HG03432 (cell line): ENCODE results near the gene GRID1.

Source experiments
- ATAC-seq: cut with Tn5 transposase; IDR thresholded peaks from one replicate; pipeline ENCODE4 v1.9.1; 2021; ENCODE audit warnings: mild to moderate bottlenecking, moderate library complexity; ENCODE audit not compliant: unreplicated experiment

Gene GRID1

GRCh38 chr10:86234107-86234506, 132.5 kb downstream of the GRID1 start:
- ATAC-seq, result no peak

GRCh38 chr10:86233131-86233530, 133.5 kb downstream of the GRID1 start:
- ATAC-seq, result no peak

DNA sequence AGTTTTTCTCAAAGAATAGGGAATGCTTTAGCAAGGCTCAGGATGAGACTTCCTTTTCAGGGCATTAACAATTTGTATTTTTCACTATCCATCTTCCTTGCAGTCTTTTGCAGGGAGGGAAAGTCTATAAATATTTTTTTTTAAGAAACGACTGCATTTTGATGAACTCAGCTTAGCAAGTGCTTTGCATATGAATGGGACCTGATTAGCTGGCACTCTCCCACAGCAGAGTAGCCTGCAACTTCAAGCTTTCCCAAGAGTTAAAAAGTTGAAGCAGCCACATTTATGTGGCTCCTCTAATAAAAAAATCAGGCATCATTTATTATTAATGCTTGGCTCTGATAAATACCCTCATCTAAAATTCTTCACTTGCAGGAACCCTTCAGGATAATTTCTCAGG, 134.0 kb downstream of the GRID1 start:
- no peak for ATAC-seq

GRCh38 chr10:86231796-86232560, 134.6 kb downstream of the GRID1 start:
- no peak for ATAC-seq

DNA sequence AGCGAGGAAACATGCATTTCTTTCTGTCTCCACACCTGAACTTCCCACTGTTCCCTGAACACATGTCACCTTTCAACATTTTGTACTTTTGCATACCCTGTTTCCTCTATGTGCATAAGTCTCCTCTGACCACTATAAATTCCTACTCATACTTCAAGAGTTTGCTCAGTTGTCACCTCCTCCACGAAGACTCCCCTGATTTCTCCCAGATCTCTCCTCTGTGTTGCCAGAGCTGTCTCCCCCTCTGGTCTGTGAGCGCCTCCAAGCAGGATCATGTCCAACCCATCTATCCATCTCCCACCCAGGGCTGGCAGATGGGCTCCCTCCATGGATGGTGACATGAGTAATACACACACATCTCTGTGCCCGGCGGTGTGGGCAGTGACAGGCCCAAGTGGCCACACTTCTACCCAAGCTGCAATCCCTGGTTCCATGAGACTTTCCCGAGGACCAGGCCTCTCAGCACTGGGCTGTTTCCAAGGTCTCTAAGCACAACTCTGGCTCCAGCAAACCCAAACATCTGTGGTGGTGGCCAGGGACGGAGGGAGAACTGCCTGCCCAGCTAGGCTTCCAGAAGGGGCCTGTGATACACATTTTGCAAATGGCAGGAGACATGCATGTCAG, 135.9 kb downstream of the GRID1 start:
- ATAC-seq, result no peak

DNA sequence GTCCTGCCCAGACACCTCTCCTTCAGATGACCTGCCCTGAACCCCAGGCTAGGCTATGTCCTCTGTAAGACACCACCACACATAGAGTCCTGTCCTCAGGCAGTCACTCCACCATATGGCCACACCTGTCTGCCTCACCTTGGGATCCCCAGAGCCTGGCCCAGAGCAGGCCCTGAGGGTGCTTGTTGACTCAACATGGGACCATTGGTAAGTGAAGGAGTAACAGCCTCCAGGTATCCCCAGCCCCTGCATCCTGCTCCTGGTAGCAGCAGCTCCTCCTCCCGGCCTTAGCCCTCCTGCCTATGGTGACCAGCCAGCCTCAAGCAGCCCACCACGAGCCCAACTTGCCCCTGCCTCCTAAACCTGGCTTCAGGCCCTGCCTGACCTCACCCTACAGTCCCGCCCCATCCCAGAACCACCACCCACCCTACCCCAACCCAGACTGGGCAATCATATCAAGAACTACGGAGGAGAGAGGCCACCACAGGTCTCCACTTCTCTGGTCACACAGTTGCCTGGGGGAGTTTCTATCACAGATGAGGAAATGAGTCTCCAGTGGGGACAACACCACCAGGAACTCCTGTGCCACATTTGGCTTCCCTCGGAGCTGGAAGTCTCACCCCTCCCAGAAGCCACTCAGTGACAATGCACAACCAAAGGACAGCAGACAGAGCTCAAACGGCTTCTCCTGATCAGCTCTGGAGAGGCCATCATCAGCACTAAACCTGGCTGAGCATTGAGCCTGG, 136.6 kb downstream of the GRID1 start:
- no peak for ATAC-seq

GRCh38 chr10:86229376-86229775, 137.2 kb downstream of the GRID1 start:
- ATAC-seq, result no peak

DNA sequence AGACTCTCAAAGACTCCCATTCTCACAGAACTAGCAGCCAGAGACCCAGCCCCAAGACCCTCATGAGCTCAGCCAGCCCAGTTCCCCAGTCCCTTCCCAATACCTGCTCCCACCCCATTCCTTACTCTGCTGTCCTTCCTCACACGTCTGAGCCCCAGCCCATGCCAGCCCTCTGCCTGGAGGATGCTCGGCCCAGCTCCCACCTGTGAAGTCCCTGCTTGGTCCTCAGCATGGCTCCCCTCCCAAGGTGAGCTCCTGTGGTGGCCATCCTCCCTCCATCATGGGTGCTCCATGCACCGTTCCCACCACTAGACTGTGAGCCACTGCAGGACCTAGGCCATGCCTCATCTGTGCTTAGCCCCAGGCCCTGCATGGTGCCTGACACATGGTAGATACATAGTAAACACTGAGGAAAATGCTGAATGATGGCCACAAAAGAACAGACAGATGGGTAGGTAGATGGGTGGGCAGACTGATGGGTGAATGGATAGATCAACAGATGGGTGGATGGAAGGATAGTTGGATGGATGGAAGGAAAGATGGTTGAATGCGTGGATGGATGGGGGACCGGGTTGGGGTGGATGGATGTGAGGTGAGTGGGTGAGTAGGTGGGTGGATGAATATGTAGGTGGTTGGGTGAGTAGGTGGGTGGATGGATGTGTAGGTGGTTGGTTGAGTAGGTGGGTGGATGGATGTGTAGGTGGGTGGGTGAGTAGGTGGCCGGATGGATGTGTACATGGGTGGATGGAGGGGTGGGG, 138.9 kb downstream of the GRID1 start:
- ATAC-seq, result no peak

DNA sequence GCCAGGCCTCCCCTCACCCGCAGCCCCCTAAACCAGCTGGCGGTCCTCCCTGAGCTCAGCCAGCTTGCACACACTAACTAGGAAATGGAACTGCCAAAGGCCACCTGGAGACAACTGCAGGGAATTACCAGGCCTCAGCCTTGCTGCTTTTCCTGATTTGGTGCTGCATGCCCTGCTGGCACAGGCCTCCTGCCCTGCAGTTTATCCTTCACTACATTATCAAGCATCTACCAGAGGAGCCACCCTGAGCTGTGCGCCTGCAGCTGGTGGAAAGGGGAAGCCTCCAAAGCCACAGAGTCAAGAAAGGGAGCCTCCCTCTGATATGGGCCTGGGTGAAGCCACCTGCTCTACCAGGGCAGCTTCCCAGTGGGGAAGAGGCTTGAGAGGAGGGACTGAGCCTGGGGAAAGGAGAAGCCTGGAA, 139.8 kb downstream of the GRID1 start:
- ATAC-seq, result no peak

GRCh38 chr10:86226016-86226415, 140.6 kb downstream of the GRID1 start:
- no peak for ATAC-seq

- no peak for ATAC-seq
Measured at GRCh38 chr10:86225103-86225782, 141.4 kb downstream of the GRID1 start.

DNA sequence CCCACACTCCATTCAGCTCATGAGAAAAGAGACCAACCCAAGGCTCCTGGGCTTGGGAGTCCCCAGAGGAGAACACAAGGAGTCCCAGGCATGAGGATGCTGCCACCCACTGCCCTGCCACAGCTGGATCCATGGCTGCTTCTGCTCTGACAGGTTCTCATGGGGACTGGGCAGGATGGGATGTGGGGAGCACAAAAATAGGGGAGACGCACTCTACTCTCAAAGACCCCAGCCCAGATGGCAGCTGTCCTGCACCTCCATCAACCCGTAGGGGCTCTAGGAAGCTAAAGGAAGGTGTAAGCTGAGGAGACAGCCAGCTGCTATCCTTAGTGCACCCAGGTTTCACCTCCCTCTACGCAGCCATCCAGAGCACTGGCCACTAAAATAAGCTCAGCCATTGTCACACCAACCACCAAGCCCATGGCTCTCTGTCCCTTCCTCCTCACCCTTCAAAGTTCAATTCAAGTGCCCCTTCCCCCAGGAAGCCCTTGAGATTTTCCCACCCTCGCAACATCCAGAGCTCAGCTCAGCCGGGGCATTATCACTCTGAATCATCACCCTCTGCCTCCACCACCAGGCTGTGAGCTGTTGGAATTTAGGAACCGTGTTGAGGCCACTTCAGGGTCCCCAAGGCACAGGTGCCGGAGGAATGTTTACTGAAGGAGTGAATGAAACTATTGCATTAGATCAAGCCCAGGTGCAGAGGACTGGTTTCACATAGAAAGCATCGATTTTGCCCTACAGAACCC, 142.1 kb downstream of the GRID1 start:
- no peak for ATAC-seq

DNA sequence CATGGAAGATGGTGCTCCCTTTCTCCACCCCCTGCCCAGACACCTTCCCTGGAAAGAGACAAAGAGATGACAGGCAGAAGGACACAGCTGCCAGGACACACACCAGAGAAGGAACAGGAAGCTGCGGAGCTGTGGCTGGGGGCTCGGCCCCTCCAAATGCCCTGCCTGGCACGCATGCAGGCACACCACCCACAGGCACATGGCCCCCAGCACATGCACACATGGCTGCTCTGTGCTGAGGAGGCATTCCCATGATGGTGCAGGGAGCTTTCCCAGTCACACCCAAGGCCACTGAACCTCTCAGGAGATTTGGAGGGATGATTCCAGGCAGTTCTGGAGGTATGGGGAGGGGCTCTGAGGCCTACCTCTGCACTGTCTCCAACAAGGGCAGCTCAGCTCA, 143.3 kb downstream of the GRID1 start:
- no peak for ATAC-seq

DNA sequence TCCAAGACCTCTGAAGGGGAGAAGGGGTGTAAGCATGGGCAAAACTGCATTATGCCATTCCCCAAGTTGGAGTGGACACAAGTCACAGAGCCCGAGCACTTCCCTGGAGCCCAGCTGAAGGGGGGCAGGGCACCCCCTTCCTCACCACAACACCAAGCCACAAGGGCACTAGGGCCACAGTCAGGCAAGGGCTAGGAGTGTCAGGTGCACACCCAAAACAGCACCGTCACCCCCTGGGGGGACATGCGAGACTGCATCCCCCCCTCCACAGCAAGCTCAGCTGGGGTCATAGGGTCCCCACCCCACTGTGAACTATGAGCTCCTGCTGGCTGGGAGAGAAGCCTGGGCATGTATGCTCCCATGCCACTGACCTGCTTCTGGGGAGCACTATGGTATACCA, 143.9 kb downstream of the GRID1 start:
- ATAC-seq, result no peak

DNA sequence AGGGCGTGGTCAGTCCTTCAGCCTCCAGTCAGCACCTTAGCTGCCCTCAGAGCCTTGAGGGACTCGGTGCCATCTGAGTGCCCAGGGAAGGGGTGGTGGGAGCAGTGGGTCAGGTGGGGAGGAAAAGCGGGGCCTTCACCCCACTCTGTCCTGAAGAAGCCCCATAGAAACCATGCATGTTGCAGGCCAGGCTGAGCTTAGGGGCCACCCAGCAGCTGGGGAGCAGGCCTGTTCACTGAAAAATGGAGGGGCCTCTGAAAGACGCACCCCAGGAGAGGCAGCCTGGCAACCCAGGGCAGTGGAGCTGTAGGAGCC, 144.3 kb downstream of the GRID1 start:
- ATAC-seq, result no peak

DNA sequence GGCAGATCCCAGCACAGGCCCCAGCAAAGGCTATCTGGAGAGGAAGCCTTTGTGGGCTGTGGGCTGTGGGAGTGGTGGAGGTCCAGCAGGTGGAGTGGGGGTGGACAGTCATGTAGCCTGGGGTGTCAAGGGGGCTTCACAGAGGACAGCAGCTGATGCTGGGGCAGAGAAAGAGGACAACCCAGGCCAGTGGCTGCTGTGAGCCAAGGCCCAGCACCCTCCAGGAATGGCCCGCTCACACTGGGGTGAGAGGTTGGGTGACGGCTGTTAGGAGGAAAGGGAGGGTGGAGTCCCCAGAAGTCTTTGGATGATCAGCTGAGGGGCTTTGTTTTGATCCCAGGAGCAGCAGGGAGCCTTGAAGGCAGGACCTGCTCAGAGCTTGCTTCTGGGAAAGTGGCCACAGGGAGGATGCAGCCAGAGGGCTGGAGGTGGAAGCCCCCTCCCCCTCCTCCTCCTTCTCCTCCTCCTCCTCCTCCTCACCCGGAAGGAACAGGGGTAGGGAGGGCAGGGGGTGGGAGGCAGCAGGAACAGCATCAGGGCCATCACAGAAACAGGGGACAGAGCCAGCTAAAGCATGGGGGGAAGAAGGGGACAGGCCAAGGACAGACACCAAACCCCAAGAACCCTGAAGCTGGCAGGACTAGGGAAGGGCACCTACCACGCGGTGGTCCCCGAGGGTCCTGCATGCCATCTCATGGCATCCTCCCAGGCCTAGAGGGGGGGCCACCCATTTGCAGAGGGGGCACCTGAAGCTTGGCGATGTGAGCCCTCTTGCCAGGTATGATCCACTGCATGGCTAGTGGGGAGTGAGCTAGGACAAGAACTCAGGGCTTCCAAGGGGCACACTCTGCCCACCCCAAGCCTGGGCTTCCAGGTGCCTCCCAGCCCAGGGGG, 144.9 kb downstream of the GRID1 start:
- ATAC-seq, result no peak

GRCh38 chr10:86220626-86221025, 146.0 kb downstream of the GRID1 start:
- no peak for ATAC-seq

DNA sequence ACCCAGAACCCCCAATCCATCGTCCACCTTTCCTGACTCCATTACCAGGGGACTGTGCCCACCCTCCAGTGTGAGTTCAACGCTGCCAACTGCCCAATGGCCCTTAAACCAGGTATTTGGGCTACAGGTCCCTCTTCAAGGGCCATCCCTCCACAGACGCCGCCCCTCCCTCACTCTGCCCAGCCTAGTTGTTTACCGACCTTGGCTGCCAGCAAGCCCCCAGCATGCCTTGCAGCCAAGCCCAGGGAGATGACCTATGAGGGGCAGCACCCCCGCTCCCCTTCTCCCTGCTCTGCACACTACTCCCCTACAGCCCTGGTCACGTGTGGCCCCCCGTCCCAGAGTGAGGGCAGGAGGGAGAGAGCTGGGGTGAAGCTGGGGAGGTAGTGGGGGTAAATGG, 147.3 kb downstream of the GRID1 start:
- no peak for ATAC-seq

DNA sequence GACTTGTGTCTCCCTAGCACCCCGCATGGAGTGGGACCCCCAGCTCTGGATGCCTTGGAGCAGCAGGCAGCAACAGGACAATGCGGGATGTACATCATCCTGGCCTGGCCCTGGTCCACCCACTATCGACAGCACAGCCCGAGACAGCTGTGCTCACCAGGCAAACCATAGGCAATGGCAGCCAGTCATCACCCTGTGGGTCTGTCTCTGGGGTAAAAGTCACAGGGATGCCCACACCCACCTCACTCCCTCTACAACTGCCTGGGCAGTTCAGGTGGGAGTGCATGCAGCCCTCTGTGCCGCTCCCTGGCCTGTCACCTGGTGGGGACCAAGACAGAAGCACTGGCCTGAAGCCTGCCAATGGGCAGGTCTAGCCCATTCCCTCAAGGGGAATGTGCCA, 147.8 kb downstream of the GRID1 start:
- ATAC-seq, result no peak
